Stomach (tissue), 9 donors: ENCODE measurements around the gene ADAMTS20. TPM values are rescaled to one million over a fixed set of nuclear protein-coding genes. Genes with fewer than 3 reads are reported as not detected.

Experiments used
- DNase-seq, 2 donors: peaks; one replicate each; pipeline versions ENCODE4 v3.0.0 to v3.0.0-alpha.2; 2013 to 2019
- H3K27ac ChIP-seq, 5 donors: fragments of 200-600 bp in 4 of 5; sonication (generic) in 4 of 5; one replicate each; pipeline ENCODE4 v1.5.1; 2013 to 2019; ENCODE audit warnings: mild to moderate bottlenecking in 1 of 5, moderate library complexity in 1 of 5
- H3K27me3 ChIP-seq, 3 donors: fragments of 200-600 bp; sonication (generic); one replicate each; pipeline ENCODE4 v1.5.1; 2017 to 2019; ENCODE audit warnings: mixed run types in 1 of 3
- H3K36me3 ChIP-seq, 4 donors: fragments of 200-600 bp; sonication (generic); 1 replicate in 3 of 4; 2 replicates in 1 of 4; pipeline ENCODE4 v1.5.1; 2016 to 2019
- H3K4me1 ChIP-seq, 4 donors: fragments of 200-600 bp; sonication (generic); one replicate each; pipeline ENCODE4 v1.5.1; 2016 to 2019
- H3K4me3 ChIP-seq, 4 donors: fragments of 200-600 bp; sonication (generic) in 3 of 4; one replicate each; pipeline ENCODE4 v1.5.1; 2016 to 2019; ENCODE audit warnings: mild to moderate bottlenecking in 1 of 4
- H3K9me3 ChIP-seq, 4 donors: fragments of 200-600 bp; sonication (generic); one replicate each; pipeline ENCODE4 v1.5.1; 2016 to 2019
- CTCF ChIP-seq, 7 experiments: fragments of 450-650 bp in 4 of 7; fragments of 200-600 bp in 3 of 7; sonication (generic) in 3 of 7; IDR thresholded peaks; one replicate each; pipeline ENCODE4 v1.5.1; 2016 to 2019; ENCODE audit warnings: antibody characterized with exemption in 7 of 7, control low read depth in 2 of 7, mild to moderate bottlenecking in 1 of 7
- EP300 ChIP-seq: sonication (generic); formaldehyde crosslinking; IDR thresholded peaks from one replicate; pipeline ENCODE4 v1.6.1; 2017; ENCODE audit warnings: antibody characterized with exemption
- POLR2A ChIP-seq, 4 donors: fragments of 450-650 bp; IDR thresholded peaks; one replicate each; pipeline ENCODE4 v1.6.1; 2016; ENCODE audit warnings: antibody characterized with exemption in 4 of 4, control low read depth in 2 of 4, mild to moderate bottlenecking in 1 of 4, moderate library complexity in 1 of 4
- POLR2AphosphoS5 ChIP-seq, 3 donors: sonication (generic); formaldehyde crosslinking; IDR thresholded peaks; one replicate each; pipeline ENCODE4 v1.6.1; 2016; ENCODE audit warnings: antibody characterized with exemption in 3 of 3
- WGBS, 5 donors: extraction: QIAGEN DNeasy Blood & Tissue Kit in 3 of 5; methylation state at CpG; one replicate each; pipeline versions ENCODE4 v1.1.5 to v1.1.7; 2013 to 2018; 5-methylcytosine and 5-hydroxymethylcytosine counted together
- intact Hi-C: fragments of 100-400 bp; cut with DNase I; formaldehyde crosslinking; loops from one replicate; pipeline ENCODE4 v1.15.1; 2023; ENCODE audit warnings: low total_unique reads
- polyA plus RNA-seq, 3 donors: library from polyadenylated mRNA; stranded (reverse); fragments of 200-250 nt; gene quantifications; one replicate each; pipeline ENCODE4 v1.2.3, GENCODE V29; 2013
- total RNA-seq, 5 donors: library from RNA; depleted of rRNA; stranded (reverse); fragments of >200 nt; gene quantifications; one replicate each; pipeline versions ENCODE4 v1.1.0 to v1.2.3, GENCODE V29; 2014 to 2016
- donor health status: healthy with polysubstance abuse.
- donor health status: Bipolar disorder and iron deficiency.
- donor health status: healthy.

Gene ADAMTS20
- total and polyA plus RNA-seq, 8 donors, result 0.55 TPM; not detected in 7

- Histone ChIP-seq H3K4me3 (no peak overlapping the region), H3K9me3 (no peaks in the 10 kb centered on the region), H3K27me3 (no peaks in the 10 kb centered on the region), H3K4me1 (no peaks in the 10 kb centered on the region), H3K27ac (no peak overlapping the region), H3K36me3 (no peaks in the 10 kb centered on the region)
- 82 to 90% (median 86%) methylated on average over 2 of the region's 2 CpGs for WGBS, 5 donors
- no peak for DNase-seq
- no peak for TF ChIP-seq POLR2AphosphoS5 (IDR thresholded peaks at IDR 0.05)
- no peak for TF ChIP-seq POLR2A (IDR thresholded peaks at IDR 0.05)
- no peak for TF ChIP-seq EP300
- no peak for TF ChIP-seq CTCF (IDR thresholded peaks at IDR 0.05)
- intact Hi-C loops, result no loop called here
Measured at GRCh38 chr12:43307126-43307525, 244.9 kb downstream of the ADAMTS20 start.

- H3K27ac ChIP-seq, result no peak overlapping the region
- 73 to 90% (median 81%) methylated on average over 3 of the region's 3 CpGs for WGBS, 5 donors
- DNase-seq, result no peak
- H3K36me3 ChIP-seq, result no peaks in the 10 kb centered on the region
- no peak for TF ChIP-seq POLR2AphosphoS5 (IDR thresholded peaks at IDR 0.05)
- no peak for TF ChIP-seq POLR2A (IDR thresholded peaks at IDR 0.05)
- TF ChIP-seq CTCF (IDR thresholded peaks at IDR 0.05), result no peak
- no peak for TF ChIP-seq EP300
- H3K4me3 ChIP-seq, result no peak overlapping the region
- H3K27me3 ChIP-seq, result no peaks in the 10 kb centered on the region
- no peaks in the 10 kb centered on the region for H3K4me1 ChIP-seq
- intact Hi-C loops, result no loop called here
- H3K9me3 ChIP-seq, result peaks cover 0 to 4% (median under 1%) of the 10 kb centered on the region in 4 donors
Measured at GRCh38 chr12:43306066-43306465, 245.9 kb downstream of the ADAMTS20 start.

GRCh38 chr12:43305065-43305464, 246.9 kb downstream of the ADAMTS20 start:
- intact Hi-C loops, result no loop called here
- H3K36me3 ChIP-seq, result no peaks in the 10 kb centered on the region

More at GRCh38 chr12:43305065-43305464, 246.9 kb downstream of the ADAMTS20 start:
- no peak overlapping the region for H3K4me3 ChIP-seq
- no peaks in the 10 kb centered on the region for H3K4me1 ChIP-seq
- DNase-seq, result no peak
- TF ChIP-seq POLR2AphosphoS5 (IDR thresholded peaks at IDR 0.05) (no peak), POLR2A (IDR thresholded peaks at IDR 0.05) (no peak), EP300 (no peak), CTCF (IDR thresholded peaks at IDR 0.05) (no peak)
- no peaks in the 10 kb centered on the region for H3K27me3 ChIP-seq
- 65 to 89% (median 80%) methylated on average over 2 of the region's 2 CpGs for WGBS, 5 donors
- no peak overlapping the region for H3K27ac ChIP-seq
- H3K9me3 ChIP-seq, result peaks cover 0 to 6% (median 2%) of the 10 kb centered on the region in 4 donors

Other genes starting within 250 kb of the ADAMTS20 start
- 10 to 100 TPM in 2 of 5 donors, 1 to 10 TPM in 3; 2.9 to 60.5 (median 9.7) TPM for gene PUS7L, start 206.6 kb upstream of the ADAMTS20 start, total RNA-seq
- 1 to 10 TPM; 1.2 to 3.4 (median 2.1) TPM for gene PUS7L, start 206.6 kb upstream of the ADAMTS20 start, polyA plus RNA-seq
- gene IRAK4, start 206.7 kb upstream of the ADAMTS20 start, total RNA-seq, result 100 to 1,000 TPM in 1 of 5 donors, 10 to 100 TPM in 3, 1 to 10 TPM in 1; 8.0 to 155 (median 35.1) TPM
- gene IRAK4, start 206.7 kb upstream of the ADAMTS20 start, polyA plus RNA-seq, result 10 to 100 TPM; 11.3 to 15.4 (median 11.9) TPM